Measurements from ENCODE around the gene TAS2R1. TPM values are rescaled to one million over a fixed set of nuclear protein-coding genes. Genes with fewer than 3 reads are reported as not detected.

The TAS2R1 gene
- total RNA-seq, 2 donors from 2014 or later = not detected

- no peaks in the 10 kb centered on the region for H3K9me3 ChIP-seq (ENCODE audit: control insufficient read depth, low read length, poor library complexity, severe bottlenecking)
- H3K36me3 Mint-ChIP-seq (ENCODE audit: low read depth) = no peaks in the 10 kb centered on the region
- no peak overlapping the region for H3K27ac Mint-ChIP-seq
- no peak overlapping the region for H3K4me3 Mint-ChIP-seq
- no peak for ATAC-seq
- H3K27me3 Mint-ChIP-seq = no peaks in the 10 kb centered on the region
- no peaks in the 10 kb centered on the region for H3K4me1 Mint-ChIP-seq
- no peak for DNase-seq
These were observed 12.5 kb upstream of the TAS2R1 start for GRCh38 chr5:9642621-9643020.

DNA sequence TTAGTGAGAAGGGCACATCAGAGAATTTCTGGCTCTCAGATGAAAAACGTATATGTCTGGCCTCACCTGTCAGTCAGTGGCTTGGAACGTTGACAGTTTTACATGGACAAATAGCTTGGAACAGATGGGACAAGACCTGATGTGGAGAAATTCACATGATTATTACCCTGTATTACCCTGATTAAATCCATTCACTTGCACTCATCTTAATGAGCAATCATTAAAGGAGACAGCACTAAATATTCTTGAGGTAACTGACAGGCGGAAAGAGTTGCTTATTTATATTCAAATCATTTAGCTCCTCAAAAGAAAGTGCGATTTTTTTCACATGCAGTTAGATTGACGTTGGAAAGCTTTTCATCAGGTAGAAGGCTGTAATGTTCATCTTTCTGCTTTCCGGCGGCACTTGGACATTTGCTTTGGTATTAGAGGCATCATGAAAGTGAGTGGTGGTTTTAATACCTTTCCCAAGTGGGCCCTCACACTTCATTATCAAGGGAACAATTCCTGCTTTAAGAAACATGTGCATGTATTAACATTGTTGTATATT is 11.7 kb upstream of the TAS2R1 start:
- Mint-ChIP-seq H3K4me1 (no peaks in the 10 kb centered on the region), H3K36me3 (ENCODE audit: low read depth) (no peaks in the 10 kb centered on the region), H3K27ac (no peak overlapping the region), H3K27me3 (no peaks in the 10 kb centered on the region), H3K4me3 (no peak overlapping the region)
- H3K9me3 ChIP-seq (ENCODE audit: control insufficient read depth, low read length, poor library complexity, severe bottlenecking) = no peaks in the 10 kb centered on the region
- ATAC-seq = no peak
- no peak for DNase-seq

DNA sequence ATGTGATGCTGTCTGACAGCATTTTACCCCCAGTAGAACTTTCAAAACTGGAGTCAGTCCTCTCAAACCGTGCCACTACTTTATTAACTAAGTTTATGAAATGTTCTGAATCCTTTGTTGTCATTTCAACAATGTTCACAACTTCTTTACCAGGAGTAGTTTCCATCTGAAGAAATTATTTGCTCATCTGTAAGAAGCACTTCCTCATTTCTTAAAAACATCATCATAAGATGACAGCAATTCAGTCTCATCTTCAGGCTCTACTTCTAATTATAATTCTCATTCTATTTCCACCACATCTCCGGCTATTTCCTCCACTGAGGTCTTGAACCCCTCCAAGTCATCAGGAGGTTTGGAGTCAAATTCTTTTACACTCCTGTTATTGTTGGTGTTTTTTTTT is 2.3 kb upstream of the TAS2R1 start:
- no peak overlapping the region for H3K4me3 Mint-ChIP-seq
- H3K9me3 ChIP-seq (ENCODE audit: control insufficient read depth, low read length, poor library complexity, severe bottlenecking) = no peaks in the 10 kb centered on the region
- no peak for ATAC-seq
- no peak overlapping the region for H3K27ac Mint-ChIP-seq
- no peaks in the 10 kb centered on the region for H3K27me3 Mint-ChIP-seq
- DNase-seq = no peak
- H3K4me1 Mint-ChIP-seq = no peaks in the 10 kb centered on the region
- no peaks in the 10 kb centered on the region for H3K36me3 Mint-ChIP-seq (ENCODE audit: low read depth)

DNA sequence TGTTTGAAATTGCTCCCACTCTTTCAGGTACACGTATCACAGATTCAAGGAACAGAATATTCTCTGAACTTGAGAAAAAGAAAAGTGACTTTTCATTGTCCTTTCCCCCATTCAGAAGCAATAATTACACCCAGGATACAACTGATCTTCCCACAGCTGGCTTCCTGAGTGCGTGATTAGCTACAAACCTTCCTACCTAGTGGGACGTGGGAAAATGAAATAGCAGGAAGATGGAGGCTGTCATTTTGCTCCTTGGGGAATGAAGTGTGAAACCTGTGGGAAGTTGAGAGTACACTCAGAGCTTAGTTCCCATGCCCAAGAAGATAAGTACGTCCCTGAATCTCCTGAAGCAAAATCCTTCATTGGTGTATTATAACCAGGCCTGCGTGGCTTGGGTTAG is 2.6 kb downstream of the TAS2R1 start:
- no peak for DNase-seq
- H3K4me1 Mint-ChIP-seq = no peaks in the 10 kb centered on the region
- no peaks in the 10 kb centered on the region for H3K36me3 Mint-ChIP-seq (ENCODE audit: low read depth)
- no peak for ATAC-seq
- H3K9me3 ChIP-seq (ENCODE audit: control insufficient read depth, low read length, poor library complexity, severe bottlenecking) = no peaks in the 10 kb centered on the region
- no peak overlapping the region for H3K4me3 Mint-ChIP-seq
- no peak overlapping the region for H3K27ac Mint-ChIP-seq
- H3K27me3 Mint-ChIP-seq = no peaks in the 10 kb centered on the region

GRCh38 chr5:9626955-9627354 is 3.2 kb downstream of the TAS2R1 start:
- no peak for DNase-seq
- no peak overlapping the region for H3K27ac Mint-ChIP-seq
- no peaks in the 10 kb centered on the region for H3K4me1 Mint-ChIP-seq
- no peak overlapping the region for H3K4me3 Mint-ChIP-seq
- H3K27me3 Mint-ChIP-seq = no peaks in the 10 kb centered on the region
- no peaks in the 10 kb centered on the region for H3K9me3 ChIP-seq (ENCODE audit: control insufficient read depth, low read length, poor library complexity, severe bottlenecking)
- H3K36me3 Mint-ChIP-seq (ENCODE audit: low read depth) = no peaks in the 10 kb centered on the region
- ATAC-seq = no peak

- H3K27me3 Mint-ChIP-seq = no peaks in the 10 kb centered on the region
- no peaks in the 10 kb centered on the region for H3K36me3 Mint-ChIP-seq (ENCODE audit: low read depth)
- H3K4me1 Mint-ChIP-seq = no peaks in the 10 kb centered on the region
- H3K27ac Mint-ChIP-seq = no peak overlapping the region
- H3K4me3 Mint-ChIP-seq = no peak overlapping the region
- DNase-seq (no peak), ATAC-seq (no peak)
- no peaks in the 10 kb centered on the region for H3K9me3 ChIP-seq (ENCODE audit: control insufficient read depth, low read length, poor library complexity, severe bottlenecking)
These were observed 4.4 kb downstream of the TAS2R1 start for GRCh38 chr5:9625731-9626130.

DNA sequence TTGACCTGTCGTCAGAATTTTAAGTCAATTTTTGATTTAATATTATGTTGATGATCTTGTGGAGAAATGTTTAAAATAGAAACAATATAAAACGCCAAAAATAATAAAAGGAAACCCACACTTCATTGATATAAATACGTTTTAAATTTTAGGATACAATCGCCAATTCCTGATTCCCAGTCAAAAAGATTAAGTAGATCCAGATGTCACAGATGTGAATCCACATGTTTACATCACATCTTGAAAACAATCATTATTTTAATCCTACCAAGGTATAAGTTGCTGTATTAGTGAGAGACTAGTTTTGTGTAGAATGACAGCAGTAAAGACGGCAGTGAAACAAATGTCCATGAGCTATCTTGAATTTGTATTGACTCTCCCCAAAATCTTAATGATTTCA is 4.9 kb downstream of the TAS2R1 start:
- Mint-ChIP-seq H3K4me3 (no peak overlapping the region), H3K4me1 (no peaks in the 10 kb centered on the region), H3K36me3 (ENCODE audit: low read depth) (no peaks in the 10 kb centered on the region), H3K27me3 (no peaks in the 10 kb centered on the region), H3K27ac (no peak overlapping the region)
- H3K9me3 ChIP-seq (ENCODE audit: control insufficient read depth, low read length, poor library complexity, severe bottlenecking) = no peaks in the 10 kb centered on the region
- DNase-seq (no peak), ATAC-seq (no peak)

GRCh38 chr5:9624196-9624947 is 5.8 kb downstream of the TAS2R1 start:
- no peak for DNase-seq
- Mint-ChIP-seq H3K27me3 (no peaks in the 10 kb centered on the region), H3K27ac (no peak overlapping the region), H3K36me3 (ENCODE audit: low read depth) (no peaks in the 10 kb centered on the region), H3K4me3 (no peak overlapping the region), H3K4me1 (no peaks in the 10 kb centered on the region)
- no peaks in the 10 kb centered on the region for H3K9me3 ChIP-seq (ENCODE audit: control insufficient read depth, low read length, poor library complexity, severe bottlenecking)
- no peak for ATAC-seq

DNA sequence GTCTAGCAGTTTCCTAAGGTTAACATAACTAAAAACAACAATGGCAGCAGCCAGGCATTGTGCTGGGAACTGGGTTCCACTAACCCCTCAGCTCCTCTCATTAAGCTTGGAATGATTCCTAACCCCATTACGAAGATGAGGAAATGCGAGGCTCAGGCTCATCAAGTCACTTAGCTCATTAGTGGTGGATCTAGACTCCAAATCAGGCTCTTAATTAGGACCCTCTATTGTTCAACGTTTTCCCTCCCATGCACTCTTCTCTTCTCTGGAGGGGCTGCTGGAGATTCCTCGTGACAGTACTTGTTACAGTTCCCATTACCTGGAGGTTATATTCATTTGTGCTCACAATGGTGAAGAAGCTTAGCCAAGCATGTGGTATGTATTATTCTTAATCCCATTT is 6.5 kb downstream of the TAS2R1 start:
- DNase-seq (no peak), ATAC-seq (no peak)
- H3K9me3 ChIP-seq (ENCODE audit: control insufficient read depth, low read length, poor library complexity, severe bottlenecking) = no peaks in the 10 kb centered on the region
- H3K27me3 Mint-ChIP-seq = no peaks in the 10 kb centered on the region
- no peak overlapping the region for H3K4me3 Mint-ChIP-seq
- H3K36me3 Mint-ChIP-seq (ENCODE audit: low read depth) = no peaks in the 10 kb centered on the region
- H3K4me1 Mint-ChIP-seq = no peaks in the 10 kb centered on the region
- no peak overlapping the region for H3K27ac Mint-ChIP-seq

DNA sequence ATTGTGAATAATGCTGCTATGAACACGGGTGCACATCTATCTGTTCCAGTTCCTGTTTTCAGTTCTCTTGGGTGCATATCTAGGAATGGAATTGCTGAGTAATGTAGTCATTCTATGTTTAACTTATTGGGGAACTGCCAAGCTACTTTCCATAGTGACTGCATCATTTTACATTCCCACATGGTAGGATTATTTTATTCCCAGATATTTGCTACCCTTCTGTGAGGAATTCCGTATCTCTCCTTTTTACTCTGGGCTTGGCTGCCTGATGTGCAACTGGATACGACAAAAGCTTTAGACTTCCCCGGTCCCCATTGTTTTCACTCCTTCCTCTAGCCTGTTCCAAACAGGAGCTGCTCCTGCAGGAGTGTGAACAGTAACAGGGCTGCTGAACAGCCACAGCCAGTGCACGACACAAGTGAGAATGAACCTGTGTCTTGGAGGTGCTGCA is 7.2 kb downstream of the TAS2R1 start:
- no peak overlapping the region for H3K27ac Mint-ChIP-seq
- no peak overlapping the region for H3K4me3 Mint-ChIP-seq
- H3K27me3 Mint-ChIP-seq = no peaks in the 10 kb centered on the region
- ATAC-seq = no peak
- no peaks in the 10 kb centered on the region for H3K4me1 Mint-ChIP-seq
- H3K9me3 ChIP-seq (ENCODE audit: control insufficient read depth, low read length, poor library complexity, severe bottlenecking) = no peaks in the 10 kb centered on the region
- H3K36me3 Mint-ChIP-seq (ENCODE audit: low read depth) = no peaks in the 10 kb centered on the region
- DNase-seq = no peak

DNA sequence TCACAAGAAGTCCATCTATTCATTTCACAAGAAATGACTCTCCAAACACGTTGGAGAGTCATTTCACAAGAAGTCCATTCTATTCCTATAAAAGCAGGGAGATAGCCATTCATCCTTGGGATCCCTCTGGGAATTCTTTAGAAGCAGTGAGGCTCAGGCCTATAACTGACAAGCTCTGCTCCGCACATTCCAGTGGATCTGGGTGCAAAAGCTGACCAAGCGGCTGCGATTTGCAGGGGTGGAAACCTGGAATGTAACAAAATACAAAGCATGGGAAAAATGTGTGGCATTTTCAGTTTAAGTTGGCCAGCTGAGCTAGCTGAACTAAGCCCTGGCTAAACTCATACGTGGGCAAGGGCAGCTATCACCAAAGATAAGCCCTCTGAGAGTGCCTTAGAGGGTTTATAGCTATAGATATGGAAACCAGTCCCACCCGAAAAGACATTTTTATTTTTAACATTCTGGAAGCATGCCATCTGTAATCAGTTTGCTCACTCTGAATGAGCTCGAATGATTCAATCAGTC is 8.7 kb downstream of the TAS2R1 start:
- ATAC-seq (no peak), DNase-seq (no peak)
- H3K27ac Mint-ChIP-seq = no peak overlapping the region
- H3K36me3 Mint-ChIP-seq (ENCODE audit: low read depth) = no peaks in the 10 kb centered on the region
- no peaks in the 10 kb centered on the region for H3K4me1 Mint-ChIP-seq
- no peaks in the 10 kb centered on the region for H3K9me3 ChIP-seq (ENCODE audit: control insufficient read depth, low read length, poor library complexity, severe bottlenecking)
- H3K4me3 Mint-ChIP-seq = no peak overlapping the region
- H3K27me3 Mint-ChIP-seq = no peaks in the 10 kb centered on the region

- Mint-ChIP-seq H3K4me1 (no peaks in the 10 kb centered on the region), H3K36me3 (ENCODE audit: low read depth) (no peaks in the 10 kb centered on the region), H3K27ac (no peak overlapping the region), H3K4me3 (no peak overlapping the region), H3K27me3 (no peaks in the 10 kb centered on the region)
- no peak for ATAC-seq
- DNase-seq = no peak
- no peaks in the 10 kb centered on the region for H3K9me3 ChIP-seq (ENCODE audit: control insufficient read depth, low read length, poor library complexity, severe bottlenecking)
These were observed 10.6 kb downstream of the TAS2R1 start for GRCh38 chr5:9619331-9620092.

GRCh38 chr5:9617739-9618504 is 12.2 kb downstream of the TAS2R1 start:
- no peaks in the 10 kb centered on the region for H3K4me1 Mint-ChIP-seq

More at GRCh38 chr5:9617739-9618504, 12.2 kb downstream of the TAS2R1 start:
- Mint-ChIP-seq H3K4me3 (no peak overlapping the region), H3K27ac (no peak overlapping the region), H3K36me3 (ENCODE audit: low read depth) (no peaks in the 10 kb centered on the region), H3K27me3 (no peaks in the 10 kb centered on the region)
- no peaks in the 10 kb centered on the region for H3K9me3 ChIP-seq (ENCODE audit: control insufficient read depth, low read length, poor library complexity, severe bottlenecking)
- ATAC-seq (no peak), DNase-seq (no peak)

Data from T-helper 17 cell (primary cell).